Prostate gland (tissue), 2 donors: ENCODE results near the gene SMAP2. TPM values are rescaled to one million over a fixed set of nuclear protein-coding genes. Genes with fewer than 3 reads are reported as not detected.

Experiments
- DNase-seq: peaks from one replicate; pipeline ENCODE4 v3.0.0-alpha.2; 2019; ENCODE audit warnings: low spot score
- H3K27ac ChIP-seq, 2 donors: fragments of 200-600 bp; sonication (generic); 2 replicates each; pipeline ENCODE4 v1.5.1; 2017 to 2019
- H3K27me3 ChIP-seq: fragments of 200-600 bp; sonication (generic); replicated peaks from 2 replicates; pipeline ENCODE4 v1.5.1; 2019; ENCODE audit not compliant: insufficient read depth
- H3K36me3 ChIP-seq, 2 donors: fragments of 200-600 bp; sonication (generic); 1 replicate in 1 of 2; 2 replicates in 1 of 2; pipeline versions ENCODE4 v1.5.1 to v1.8.1; 2017 to 2019
- H3K4me1 ChIP-seq: fragments of 200-600 bp; sonication (generic); replicated peaks from 2 replicates; pipeline ENCODE4 v1.5.1; 2019
- H3K4me3 ChIP-seq, 2 donors: fragments of 200-600 bp; sonication (generic); 2 replicates each; pipeline ENCODE4 v1.5.1; 2017 to 2019
- H3K9me3 ChIP-seq: fragments of 200-600 bp; sonication (generic); 2 replicates; pipeline ENCODE4 v1.5.1; 2017
- CTCF ChIP-seq, 4 experiments: fragments of 200-600 bp in 2 of 4; fragments of 450-650 bp in 2 of 4; sonication (generic) in 2 of 4; IDR thresholded peaks; 1 replicate in 3 of 4; 2 replicates in 1 of 4; pipeline ENCODE4 v1.5.1; 2016 to 2019; ENCODE audit warnings: antibody characterized with exemption in 4 of 4, mild to moderate bottlenecking in 2 of 4, moderate library complexity in 2 of 4
- POLR2A ChIP-seq: fragments of 450-650 bp; IDR thresholded peaks from one replicate; pipeline ENCODE4 v1.6.1; 2016; ENCODE audit warnings: antibody characterized with exemption, mild to moderate bottlenecking
- POLR2AphosphoS5 ChIP-seq: sonication (generic); formaldehyde crosslinking; IDR thresholded peaks from one replicate; pipeline ENCODE4 v1.6.1; 2017; ENCODE audit warnings: antibody characterized with exemption
- WGBS: methylation state at CpG from one replicate; pipeline ENCODE4 v1.1.5; 2018; 5-methylcytosine and 5-hydroxymethylcytosine counted together
- intact Hi-C: fragments of 100-400 bp; cut with DNase I; formaldehyde crosslinking; loops from one replicate; pipeline ENCODE4 v1.14.2; 2022
- total RNA-seq, 2 donors: library from RNA; depleted of rRNA; stranded (reverse); fragments of >200 nt; gene quantifications; one replicate each; pipeline ENCODE4 v1.1.0, GENCODE V29; 2016

The SMAP2 gene
- total RNA-seq, 2 donors from 2014 or later: 22.0 to 39.6 TPM

GRCh38 chr1:40361201-40361600 is 12.3 kb upstream of the SMAP2 start:
- Histone ChIP-seq H3K27ac (no peak overlapping the region), H3K9me3 (no peaks in the 10 kb centered on the region), H3K4me3 (no peak overlapping the region), H3K27me3 (no peaks in the 10 kb centered on the region), H3K4me1 (no peaks in the 10 kb centered on the region), H3K36me3 (no peaks in the 10 kb centered on the region)
- 93% methylated on average over 1 of the region's 1 CpG for WGBS
- TF ChIP-seq POLR2A (no peak), CTCF (IDR thresholded peaks at IDR 0.05) (no peak), POLR2AphosphoS5 (no peak)
- no peak for DNase-seq
- intact Hi-C loops: no loop called here

- Histone ChIP-seq H3K9me3 (no peaks in the 10 kb centered on the region), H3K27me3 (no peaks in the 10 kb centered on the region), H3K36me3 (no peaks in the 10 kb centered on the region), H3K27ac (no peak overlapping the region), H3K4me3 (no peak overlapping the region), H3K4me1 (no peaks in the 10 kb centered on the region)
- DNase-seq: no peak
- intact Hi-C loops: no loop called here
- no peak for TF ChIP-seq POLR2A
- TF ChIP-seq POLR2AphosphoS5: no peak
- TF ChIP-seq CTCF (IDR thresholded peaks at IDR 0.05): no peak
- 90% methylated on average over 4 of the region's 4 CpGs for WGBS
These were observed 11.9 kb upstream of the SMAP2 start for GRCh38 chr1:40361637-40362036.

GRCh38 chr1:40362199-40362598 is 11.3 kb upstream of the SMAP2 start:
- intact Hi-C loops: no loop called here
- Histone ChIP-seq H3K27me3 (no peaks in the 10 kb centered on the region), H3K4me1 (no peaks in the 10 kb centered on the region), H3K27ac (no peak overlapping the region), H3K4me3 (no peak overlapping the region), H3K9me3 (no peaks in the 10 kb centered on the region), H3K36me3 (no peaks in the 10 kb centered on the region)
- WGBS: 89% methylated on average over 2 of the region's 2 CpGs
- TF ChIP-seq POLR2A: no peak
- TF ChIP-seq POLR2AphosphoS5: no peak
- TF ChIP-seq CTCF (IDR thresholded peaks at IDR 0.05): no peak
- no peak for DNase-seq

GRCh38 chr1:40362699-40363098 is 10.8 kb upstream of the SMAP2 start:
- no peak for TF ChIP-seq POLR2AphosphoS5
- no peak for TF ChIP-seq CTCF (IDR thresholded peaks at IDR 0.05)
- no peak for TF ChIP-seq POLR2A
- intact Hi-C loops: no loop called here
- Histone ChIP-seq H3K36me3 (no peaks in the 10 kb centered on the region), H3K9me3 (no peaks in the 10 kb centered on the region), H3K27me3 (no peaks in the 10 kb centered on the region), H3K4me3 (no peak overlapping the region), H3K4me1 (no peaks in the 10 kb centered on the region), H3K27ac (no peak overlapping the region)
- 47% methylated on average over 2 of the region's 2 CpGs for WGBS
- no peak for DNase-seq

- no peaks in the 10 kb centered on the region for H3K4me1 ChIP-seq
- no peak for DNase-seq
- no peak overlapping the region for H3K4me3 ChIP-seq
- no peaks in the 10 kb centered on the region for H3K27me3 ChIP-seq
- H3K27ac ChIP-seq: no peak overlapping the region
- WGBS: 21% methylated on average over 2 of the region's 2 CpGs
- no peaks in the 10 kb centered on the region for H3K36me3 ChIP-seq
- TF ChIP-seq POLR2A (no peak), CTCF (IDR thresholded peaks at IDR 0.05) (no peak), POLR2AphosphoS5 (no peak)
- no peaks in the 10 kb centered on the region for H3K9me3 ChIP-seq
- intact Hi-C loops: no loop called here
These were observed 9.8 kb upstream of the SMAP2 start for GRCh38 chr1:40363721-40364120.
